ENCODE measurements around the gene ALPL.
A peak's percentile ranks its signal among the peaks of the same experiment; 100 is the strongest.

Gene ALPL

DNA sequence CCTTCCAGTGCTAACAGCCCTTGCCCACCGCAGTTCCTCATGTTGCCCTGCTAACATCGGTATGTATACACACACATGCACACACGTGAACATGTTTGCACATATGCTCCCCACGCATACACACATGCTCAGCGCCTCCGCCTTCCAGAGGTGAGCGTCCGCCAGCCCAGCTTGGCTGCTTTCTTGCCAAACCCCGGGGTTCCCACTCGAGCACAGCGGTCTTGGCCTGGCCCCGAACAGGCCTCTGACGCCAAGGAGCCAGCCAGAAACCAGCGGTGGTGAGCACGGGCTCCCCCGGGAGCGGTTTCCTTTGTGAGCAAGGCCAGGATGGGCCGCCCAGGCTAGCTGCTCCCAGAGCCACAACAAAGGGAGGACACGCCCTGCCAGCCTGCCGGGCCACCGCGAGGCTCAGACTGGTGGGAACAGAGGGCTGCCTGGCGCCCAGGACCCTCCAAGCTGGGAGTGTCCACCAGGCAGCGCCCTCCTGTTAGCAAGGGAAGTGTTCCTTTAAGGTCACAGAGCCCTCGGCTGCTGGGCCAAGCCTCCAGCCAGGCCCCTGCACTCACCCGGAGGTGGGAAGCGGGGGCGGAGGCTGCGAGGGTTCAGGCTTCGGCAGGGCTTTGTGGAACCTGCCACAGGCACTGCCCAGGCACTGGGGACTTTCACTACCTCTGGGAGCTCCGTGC is 65.4 kb downstream of the ALPL start:
- no peak for DNase-seq (ENCODE audit: extremely low read depth in 1 of 2, low read depth in 1 of 2)

DNA sequence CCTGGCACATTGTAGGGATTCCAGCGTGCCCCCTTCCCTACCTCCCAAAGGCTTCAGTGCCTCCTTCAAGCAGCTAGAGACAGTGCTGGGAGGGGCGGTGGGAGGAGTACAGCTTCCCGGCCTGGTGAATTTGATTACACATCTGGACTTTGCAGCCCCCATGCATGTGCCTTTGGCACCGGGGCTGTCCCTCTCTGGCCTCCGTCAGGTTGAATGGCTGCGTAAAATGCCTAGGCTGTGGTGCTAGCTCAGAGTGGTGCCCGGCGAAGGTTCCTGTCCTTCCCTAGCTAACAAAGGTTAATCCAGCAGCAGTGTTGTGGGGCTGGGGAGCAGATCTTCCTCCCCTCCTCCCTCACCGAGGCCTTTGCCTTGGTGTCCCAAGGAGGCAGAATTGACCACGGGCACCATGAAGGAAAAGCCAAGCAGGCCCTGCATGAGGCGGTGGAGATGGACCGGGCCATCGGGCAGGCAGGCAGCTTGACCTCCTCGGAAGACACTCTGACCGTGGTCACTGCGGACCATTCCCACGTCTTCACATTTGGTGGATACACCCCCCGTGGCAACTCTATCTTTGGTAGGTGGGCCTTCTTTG is 66.2 kb downstream of the ALPL start:
- DNase-seq (ENCODE audit: extremely low read depth in 1 of 2, low read depth in 1 of 2) = no peak

DNA sequence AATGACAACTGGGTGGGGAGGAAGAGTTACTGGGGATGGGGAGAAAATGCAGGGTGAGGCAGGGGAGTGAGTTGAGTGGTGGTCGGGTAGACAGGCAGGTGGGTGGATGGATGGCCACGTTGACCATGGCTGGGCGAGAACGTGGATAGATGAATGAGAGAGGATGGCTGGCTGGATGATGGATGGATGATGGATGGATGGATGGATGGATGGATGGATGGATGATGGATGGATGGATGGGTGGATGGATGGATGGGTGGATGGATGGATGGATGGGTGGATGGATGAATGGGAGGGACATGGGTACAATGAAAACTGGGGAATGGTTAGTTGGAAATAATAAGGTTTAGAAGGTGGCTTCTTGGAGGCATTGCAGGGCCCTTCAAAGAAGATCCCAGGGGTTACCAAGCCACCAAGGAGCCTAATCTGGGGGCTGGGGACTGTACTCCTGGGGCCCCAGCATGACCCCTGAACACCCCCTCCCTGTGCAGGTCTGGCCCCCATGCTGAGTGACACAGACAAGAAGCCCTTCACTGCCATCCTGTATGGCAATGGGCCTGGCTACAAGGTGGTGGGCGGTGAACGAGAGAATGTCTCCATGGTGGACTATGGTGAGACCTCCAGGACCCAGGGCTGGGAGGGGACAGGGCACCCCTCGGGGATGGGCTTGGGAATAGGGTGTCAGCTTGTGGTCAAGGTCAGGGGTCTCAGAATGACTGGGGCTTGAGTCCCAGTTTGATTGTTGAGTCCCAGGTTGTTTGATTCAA is 67.0 kb downstream of the ALPL start:
- DNase-seq (ENCODE audit: extremely low read depth in 1 of 2, low read depth in 1 of 2) = no peak

DNA sequence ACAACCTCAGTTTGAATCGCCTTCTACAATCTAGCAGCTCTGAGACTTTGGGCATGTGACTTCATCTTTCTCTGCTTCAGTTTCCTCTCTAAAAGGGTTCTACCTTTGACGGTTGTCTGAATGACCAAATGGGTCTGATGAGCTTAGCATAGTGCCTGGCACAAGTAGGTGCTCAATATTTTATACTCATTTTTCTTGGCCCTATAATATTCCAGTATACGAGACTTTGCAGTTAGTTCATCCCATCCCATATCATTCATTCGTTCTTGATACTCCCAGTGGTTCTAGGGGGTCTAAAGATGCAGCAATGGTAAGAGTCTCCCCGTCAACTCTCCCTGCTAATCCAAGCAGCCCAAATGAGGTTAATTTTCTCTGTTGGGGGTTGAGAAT is 67.6 kb downstream of the ALPL start:
- no peak for DNase-seq (ENCODE audit: extremely low read depth in 1 of 2, low read depth in 1 of 2)

DNA sequence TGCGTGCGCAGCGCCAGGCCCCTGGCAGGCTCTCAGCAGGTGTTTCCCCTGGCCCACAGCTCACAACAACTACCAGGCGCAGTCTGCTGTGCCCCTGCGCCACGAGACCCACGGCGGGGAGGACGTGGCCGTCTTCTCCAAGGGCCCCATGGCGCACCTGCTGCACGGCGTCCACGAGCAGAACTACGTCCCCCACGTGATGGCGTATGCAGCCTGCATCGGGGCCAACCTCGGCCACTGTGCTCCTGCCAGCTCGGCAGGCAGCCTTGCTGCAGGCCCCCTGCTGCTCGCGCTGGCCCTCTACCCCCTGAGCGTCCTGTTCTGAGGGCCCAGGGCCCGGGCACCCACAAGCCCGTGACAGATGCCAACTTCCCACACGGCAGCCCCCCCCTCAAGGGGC is 68.1 kb downstream of the ALPL start:
- no peak for DNase-seq (ENCODE audit: extremely low read depth in 1 of 2, low read depth in 1 of 2)

DNA sequence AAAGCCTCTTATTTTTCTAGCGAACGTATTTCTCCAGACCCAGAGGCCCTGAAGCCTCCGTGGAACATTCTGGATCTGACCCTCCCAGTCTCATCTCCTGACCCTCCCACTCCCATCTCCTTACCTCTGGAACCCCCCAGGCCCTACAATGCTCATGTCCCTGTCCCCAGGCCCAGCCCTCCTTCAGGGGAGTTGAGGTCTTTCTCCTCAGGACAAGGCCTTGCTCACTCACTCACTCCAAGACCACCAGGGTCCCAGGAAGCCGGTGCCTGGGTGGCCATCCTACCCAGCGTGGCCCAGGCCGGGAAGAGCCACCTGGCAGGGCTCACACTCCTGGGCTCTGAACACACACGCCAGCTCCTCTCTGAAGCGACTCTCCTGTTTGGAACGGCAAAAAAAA is 68.7 kb downstream of the ALPL start:
- DNase-seq (ENCODE audit: extremely low read depth in 1 of 2, low read depth in 1 of 2) = no peak

DNA sequence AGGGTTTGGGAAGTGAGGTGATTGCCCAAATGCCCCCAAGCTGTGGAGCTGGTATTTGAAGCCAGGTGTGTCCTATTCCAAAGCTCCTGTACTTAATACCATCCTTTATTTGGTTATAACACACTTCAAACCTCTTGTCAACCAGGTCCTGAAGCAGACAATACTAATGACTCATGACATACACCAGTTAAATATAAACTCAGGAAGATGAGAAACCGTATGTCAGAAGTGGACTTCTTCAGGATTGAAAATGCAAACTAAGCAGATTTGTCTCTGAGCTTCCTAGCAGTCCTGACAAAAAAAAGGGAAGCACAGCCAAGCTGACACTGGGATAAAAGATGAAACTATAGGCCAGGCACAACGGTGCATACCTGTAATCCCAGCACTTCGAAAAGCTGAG is 70.6 kb downstream of the ALPL start:
- no peak for DNase-seq (ENCODE audit: extremely low read depth in 1 of 2, low read depth in 1 of 2)

DNA sequence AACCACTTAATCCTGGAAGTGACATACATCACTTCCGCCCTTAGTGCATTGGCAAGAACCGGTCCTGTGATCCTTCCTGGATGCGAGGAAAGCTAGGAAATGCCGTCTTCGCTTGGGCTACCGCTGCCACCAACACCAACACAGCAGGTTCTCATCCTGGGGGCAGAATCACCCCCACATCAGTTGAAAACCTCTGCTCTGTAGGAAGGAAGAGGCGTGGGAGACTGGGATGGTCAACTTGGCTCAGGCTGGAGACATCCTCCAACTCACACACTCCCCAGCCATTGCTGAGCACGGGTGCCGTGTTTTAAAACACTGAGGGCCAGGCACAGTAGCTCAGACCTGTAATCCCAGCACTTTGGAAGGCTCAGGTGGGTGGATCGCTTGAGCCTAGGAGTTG is 74.9 kb downstream of the ALPL start:
- DNase-seq (ENCODE audit: extremely low read depth in 1 of 2, low read depth in 1 of 2) = no peak

DNA sequence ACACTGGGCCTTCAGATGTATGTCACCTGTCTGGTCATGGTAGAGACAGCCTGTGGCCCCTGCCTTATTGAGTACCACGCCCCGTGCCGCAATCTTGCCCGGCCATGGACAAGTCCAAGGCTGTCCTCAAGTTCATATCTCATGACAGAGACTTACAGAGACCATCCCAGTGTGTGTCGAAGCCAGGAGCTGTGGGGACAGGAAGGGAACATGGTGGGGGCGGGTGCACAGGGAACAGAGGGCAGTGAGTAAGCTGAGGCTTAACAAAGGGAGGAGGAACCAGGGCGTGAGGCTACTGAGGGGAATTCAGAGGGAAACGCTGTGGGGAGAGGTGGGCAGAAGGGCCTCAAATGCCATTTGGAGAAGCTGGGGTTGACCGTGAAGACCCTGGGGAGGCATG is 75.8 kb downstream of the ALPL start:
- DNase-seq (ENCODE audit: extremely low read depth in 1 of 2, low read depth in 1 of 2) = no peak

DNA sequence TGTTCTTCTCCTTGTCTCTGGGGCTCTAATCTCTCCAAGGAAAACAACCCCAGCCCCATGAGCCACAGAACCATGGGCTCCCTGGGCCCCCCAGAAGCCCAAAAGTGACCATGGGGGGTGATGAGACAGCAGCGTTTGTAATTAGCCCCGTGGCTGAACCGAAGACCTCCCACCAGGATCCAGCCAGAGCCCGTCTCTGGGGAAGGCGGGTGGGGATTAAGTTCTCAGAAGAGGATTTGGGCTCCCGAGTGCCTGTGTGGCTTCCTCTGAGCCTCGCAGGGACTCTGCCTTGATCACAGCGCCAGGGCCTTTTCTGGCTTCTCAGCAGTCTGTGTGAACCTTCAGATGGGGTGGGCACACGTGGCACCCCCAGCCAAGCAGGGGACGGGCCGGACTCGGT is 77.0 kb downstream of the ALPL start:
- no peak for DNase-seq (ENCODE audit: extremely low read depth in 1 of 2, low read depth in 1 of 2)

DNA sequence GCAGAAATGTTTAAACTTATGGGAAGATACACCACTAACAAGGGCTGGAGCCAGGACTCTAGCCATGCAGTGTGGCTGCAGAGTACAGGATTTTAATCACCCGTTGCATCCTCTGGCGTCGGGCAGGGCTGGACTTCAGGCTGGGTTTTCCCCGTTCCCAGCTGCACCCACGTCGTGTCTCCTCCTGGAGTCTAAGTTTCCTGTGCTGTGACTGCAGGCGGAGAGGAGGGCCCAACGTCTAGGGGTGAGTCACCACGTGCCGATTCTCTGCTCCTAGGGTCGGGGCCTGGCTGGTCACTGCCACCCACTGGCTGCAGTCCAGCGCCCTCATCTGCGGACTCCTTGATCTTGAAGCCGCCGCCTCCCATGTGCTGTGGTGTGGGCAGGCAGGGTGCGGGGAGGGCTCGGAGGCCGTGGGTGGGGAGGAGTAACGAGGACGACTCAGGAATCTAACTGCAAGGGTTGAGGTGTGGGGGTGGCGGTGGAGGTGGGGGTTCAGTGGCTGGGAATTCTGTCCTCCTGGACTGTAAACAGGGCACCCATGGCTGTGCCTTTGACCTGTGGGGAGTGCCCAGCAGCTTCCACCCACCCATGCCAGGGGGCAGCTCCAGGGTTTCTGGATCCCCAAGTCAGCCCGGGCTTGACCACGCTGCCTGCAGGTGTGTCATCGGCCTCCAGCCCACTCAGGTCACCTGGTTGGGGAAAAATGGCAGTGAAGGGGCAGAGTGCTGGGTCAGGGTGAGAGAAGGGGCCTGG is 77.8 kb downstream of the ALPL start:
- DNase-seq (ENCODE audit: extremely low read depth in 1 of 2, low read depth in 1 of 2) = no peak

DNA sequence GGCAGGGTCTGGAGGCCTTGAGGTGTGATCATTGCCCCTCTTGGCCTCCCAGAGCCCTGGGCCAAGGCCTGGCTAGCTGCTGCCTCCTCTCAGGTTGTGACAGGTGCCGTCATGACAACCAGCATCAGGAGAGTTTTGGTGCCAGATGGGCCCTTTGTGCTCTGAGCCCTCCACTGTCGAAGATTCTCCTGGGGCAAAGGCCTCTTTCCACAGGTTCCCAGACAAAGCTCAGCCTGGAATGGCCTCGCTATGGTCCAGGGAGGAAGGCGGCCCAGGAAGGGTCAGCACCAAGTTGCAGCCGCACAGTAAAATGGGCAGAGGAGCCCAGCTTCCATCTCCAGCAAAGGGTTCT is 78.4 kb downstream of the ALPL start:
- DNase-seq (ENCODE audit: extremely low read depth in 1 of 2, low read depth in 1 of 2) = no peak

DNA sequence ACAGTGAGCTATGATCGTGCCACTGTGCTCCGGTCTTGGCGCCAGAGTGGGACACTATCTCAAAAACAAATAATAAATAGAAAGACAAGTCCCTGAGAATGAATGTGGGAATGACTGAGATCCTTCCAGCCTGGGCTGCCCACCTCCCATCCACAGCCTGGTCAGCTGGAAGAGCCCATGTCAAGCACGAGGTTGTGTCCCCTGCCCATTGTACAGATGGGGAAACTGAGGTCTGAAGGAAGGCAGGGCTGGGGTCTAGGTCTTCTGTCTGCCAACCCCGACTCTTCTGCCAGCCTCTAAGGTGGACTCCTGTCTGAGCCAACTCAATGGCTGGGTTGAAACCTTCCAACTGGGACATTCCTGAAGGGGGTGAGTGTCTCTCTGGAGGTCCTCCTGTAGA is 80.4 kb downstream of the ALPL start:
- no peak for DNase-seq (ENCODE audit: extremely low read depth in 1 of 2, low read depth in 1 of 2)

DNA sequence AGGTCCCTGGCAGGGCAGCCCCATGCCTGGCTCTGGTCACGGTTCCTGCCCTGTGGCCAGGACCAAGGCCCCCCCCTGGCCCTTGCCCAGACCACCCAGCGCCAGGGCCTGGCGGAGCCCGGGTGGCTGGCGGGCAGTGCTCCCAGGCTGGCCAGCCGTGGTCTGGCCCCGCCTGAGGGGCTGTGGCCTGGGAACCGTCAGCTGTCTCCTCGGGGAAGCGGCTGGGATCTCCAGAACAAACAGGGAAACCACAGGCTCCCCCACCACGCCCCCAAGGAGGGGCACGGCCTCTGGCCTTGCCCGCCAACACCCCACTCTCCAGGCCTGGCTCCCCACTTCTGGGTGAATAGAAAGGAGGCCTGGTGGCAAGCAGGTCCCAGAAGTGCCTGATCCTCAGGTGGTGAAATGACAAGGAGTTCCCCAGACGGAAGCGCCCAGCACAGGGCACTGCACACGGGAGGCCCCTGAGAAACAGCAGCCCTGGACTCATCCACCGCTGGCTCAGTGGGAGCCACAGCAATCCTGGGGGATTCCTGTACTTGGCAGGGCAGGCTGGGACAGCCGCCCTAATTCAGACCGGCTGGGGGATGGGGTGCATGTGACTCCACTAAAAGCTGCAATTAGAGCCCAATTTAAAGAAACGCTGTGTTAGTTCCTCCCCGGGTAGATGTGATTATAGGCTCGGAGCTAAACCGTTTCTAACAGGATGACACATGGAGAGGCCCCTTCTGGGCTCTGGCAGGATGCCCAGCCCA is 81.1 kb downstream of the ALPL start:
- no peak for DNase-seq (ENCODE audit: extremely low read depth in 1 of 2, low read depth in 1 of 2)

DNA sequence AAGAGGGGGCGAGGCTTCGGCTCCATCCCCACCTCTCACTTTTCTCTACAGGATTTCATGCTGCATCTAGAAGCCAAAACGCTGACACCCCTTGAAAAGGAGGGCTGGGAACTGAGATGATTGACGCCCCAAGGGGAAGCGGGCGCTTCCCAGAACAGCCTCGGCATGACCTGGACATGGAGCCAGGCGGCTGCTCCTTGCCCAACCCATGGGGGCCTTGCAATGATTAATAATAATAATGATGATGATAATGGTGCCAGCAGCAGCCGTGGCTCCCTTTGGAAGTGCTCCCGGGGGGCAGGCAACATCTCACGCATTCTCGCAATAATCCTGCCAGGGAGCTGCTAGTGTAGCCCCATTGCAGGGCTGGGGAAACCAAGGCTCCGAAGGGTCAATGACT is 81.7 kb downstream of the ALPL start:
- no peak for DNase-seq (ENCODE audit: extremely low read depth in 1 of 2, low read depth in 1 of 2)

DNA sequence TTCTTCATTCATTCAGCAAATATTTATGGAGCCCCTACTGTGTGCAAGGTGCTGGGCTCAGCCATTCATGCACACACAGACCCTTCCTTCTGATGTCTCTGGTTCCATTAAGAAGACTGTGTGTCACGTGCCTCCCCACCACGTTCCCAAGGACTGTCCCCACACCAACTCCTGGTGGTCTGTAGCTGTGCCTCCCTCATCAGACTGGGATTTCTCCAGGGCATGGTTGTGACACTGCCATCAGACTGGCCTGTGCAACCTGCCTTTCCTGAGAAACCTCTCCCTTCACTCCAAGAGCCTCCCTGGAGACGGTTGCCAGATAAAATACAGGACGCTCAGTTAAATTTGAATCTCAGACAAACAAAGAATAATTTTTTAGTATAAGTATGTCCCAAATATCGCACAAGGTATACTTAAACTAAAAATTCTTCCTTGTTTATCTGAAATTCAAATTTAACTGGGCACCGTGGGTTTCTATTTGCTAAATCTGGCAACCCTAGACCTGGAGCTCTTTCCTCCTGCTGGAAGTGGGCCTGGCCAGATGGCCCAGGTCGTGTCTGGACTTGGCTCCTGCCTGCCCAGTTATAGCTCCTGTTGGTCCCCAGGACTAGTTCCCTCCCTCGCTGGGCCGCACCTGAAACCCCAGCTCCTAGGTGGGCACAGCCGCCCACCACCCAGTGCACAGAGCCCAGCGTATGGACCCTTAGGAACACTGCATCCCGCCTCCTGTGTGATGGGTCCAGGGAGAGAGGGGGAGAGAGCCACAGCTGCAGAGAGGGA is 83.1 kb downstream of the ALPL start:
- no peak for DNase-seq (ENCODE audit: extremely low read depth in 1 of 2, low read depth in 1 of 2)

DNA sequence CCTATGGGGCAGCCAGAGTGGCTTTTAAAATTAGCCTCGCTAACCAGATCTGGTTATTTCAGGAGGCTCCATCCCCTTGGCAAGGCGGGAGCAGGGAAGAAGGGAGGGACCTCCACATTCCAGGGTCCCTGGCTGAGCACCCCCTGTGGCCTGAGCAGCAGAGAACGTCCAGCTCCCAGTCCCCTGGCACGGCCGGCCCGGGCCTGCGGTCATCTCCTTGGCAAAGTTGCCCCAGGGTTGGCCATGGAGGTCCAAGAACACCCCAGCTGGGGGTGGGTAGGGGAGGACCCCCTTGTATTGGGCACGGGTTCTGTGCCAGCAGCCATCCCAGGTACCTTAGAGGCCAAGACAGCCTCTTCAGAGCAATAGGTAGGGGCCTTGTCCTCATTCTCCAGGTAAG is 84.0 kb downstream of the ALPL start:
- no peak for DNase-seq (ENCODE audit: extremely low read depth in 1 of 2, low read depth in 1 of 2)

DNA sequence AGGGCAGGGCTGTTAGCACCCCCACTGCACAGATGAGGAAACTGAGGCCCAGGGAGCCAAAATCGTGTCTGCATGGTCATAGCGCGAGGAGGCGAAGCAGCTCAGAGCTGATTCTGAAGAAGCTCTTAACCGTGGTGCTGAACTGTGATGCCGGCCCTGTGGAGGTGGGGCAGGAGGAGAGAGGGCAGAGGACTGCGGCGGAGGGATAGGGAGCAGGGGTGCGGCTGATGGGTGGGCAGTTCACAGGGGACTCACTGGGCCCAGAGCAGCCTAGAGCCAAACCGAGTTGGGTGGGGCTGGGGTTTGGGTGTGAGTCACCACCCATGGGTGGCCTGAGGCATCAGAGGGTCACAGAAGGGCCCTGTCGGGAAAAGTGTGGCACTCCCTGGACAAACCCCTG is 85.3 kb downstream of the ALPL start:
- DNase-seq (ENCODE audit: extremely low read depth in 1 of 2, low read depth in 1 of 2) = no peak

DNA sequence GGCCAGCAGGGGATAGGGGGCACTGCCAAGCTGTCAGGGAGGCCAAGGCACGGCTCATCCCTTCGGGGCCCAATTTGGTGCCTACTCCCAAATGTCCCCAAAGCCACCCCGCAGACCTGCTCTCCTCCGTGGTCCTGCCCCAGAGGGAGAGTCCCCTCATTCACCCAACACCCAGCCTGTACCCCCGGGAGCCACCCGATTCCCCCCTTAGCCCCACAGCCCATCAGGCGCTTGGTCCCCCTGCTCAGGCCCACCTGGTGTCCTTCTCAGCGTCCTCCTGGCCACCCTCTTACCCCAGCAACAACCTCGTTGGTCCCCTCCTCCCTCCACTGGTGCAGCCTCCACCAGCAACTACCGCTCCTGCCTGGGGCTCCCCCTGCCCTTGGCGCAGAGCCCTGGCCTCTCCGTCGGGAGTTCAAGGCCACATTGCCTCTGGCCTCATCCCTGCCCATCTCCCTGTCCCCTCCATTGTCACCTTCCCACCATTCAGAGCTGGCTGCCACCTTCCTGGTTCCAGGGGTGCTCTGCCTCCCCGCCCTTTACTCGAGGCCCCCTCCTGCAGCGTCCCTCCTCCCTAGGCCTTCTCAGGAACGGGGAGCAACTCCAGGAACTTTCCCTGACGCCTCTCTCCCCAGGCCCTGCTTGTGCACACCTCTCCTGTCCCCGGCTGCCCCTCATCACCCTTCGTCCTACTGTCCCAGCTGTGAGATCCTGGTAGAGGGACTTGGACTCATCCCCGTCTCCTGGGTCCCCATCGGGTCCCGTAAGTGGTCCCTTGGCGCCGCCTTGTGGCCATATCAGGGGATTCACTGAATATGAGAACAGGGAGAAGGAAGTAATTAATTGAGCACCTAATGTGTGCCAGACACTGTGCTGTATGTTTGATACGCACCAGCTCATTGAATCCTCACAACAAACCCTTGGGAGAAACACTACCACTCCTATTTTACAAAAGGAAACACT is 86.0 kb downstream of the ALPL start:
- DNase-seq (ENCODE audit: extremely low read depth in 1 of 2, low read depth in 1 of 2) = peak; percentile 37 to 43
